GM18520 (cell line): ENCODE measurements around the gene CCDC88C.
"Not testable (repeated sequence)": the region's sequence is repeated elsewhere in the genome, so short reads cannot be mapped to it uniquely, and the experiment has no call there.

ENCODE experiments used
- ATAC-seq: cut with Tn5 transposase; IDR thresholded peaks from one replicate; pipeline ENCODE4 v1.9.1; 2021; ENCODE audit not compliant: unreplicated experiment

CCDC88C gene

DNA sequence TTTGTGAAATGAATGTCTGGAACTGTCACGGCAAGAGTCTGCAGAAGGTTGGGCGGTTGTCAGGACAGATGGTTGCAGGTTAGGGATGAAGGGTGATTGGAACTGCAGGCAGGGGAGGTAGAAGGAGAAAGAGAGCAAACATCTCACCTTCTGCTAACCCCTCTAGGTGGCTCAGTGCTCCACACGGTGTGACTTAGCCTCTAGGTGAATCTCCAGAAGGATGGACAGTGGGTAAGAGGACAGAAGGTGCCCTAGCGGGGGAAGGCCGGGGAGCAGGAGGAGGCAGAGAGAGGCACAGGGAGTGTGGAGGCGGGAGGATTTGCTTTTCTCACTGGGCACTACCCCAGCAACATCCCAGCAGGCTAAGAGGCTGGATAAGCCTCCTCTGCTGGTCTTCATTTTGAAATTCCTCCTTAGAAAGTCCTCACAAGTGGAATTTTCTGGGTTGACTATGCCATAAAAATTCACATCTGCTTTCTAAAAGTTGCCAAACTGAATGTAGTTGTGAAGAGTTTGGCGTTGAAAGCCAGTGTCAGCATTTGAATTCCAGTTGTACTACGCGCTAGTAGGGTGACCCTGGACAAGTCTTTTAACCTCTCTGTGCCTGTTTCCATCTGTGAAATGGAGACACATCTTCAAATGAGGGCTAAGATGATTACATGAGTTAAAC lies 162.5 kb downstream of the CCDC88C start:
- no peak for ATAC-seq

DNA sequence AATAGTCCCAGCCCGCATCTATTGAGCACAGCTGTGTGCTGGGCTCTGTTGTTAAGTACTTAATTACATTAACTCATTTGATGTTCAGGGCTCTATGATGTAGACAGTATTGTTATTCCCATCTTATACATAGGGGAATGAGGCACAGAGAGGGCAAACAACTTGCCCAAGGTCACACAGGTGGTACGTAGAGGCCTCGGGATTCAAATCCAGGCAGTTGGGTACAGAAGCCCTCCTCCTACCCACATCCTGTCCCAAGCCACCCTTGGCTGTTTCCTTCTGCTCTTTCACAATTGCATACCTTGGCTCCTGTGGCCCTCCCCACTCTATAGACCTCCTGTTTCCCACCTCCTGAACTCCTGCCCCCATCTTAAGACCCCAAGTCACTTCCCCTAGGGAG lies 163.2 kb downstream of the CCDC88C start:
- no peak for ATAC-seq

- no peak for ATAC-seq
Measured at GRCh38 chr14:91253795-91254323, 163.8 kb downstream of the CCDC88C start.

GRCh38 chr14:91252871-91253794 lies 164.5 kb downstream of the CCDC88C start:
- no peak for ATAC-seq

DNA sequence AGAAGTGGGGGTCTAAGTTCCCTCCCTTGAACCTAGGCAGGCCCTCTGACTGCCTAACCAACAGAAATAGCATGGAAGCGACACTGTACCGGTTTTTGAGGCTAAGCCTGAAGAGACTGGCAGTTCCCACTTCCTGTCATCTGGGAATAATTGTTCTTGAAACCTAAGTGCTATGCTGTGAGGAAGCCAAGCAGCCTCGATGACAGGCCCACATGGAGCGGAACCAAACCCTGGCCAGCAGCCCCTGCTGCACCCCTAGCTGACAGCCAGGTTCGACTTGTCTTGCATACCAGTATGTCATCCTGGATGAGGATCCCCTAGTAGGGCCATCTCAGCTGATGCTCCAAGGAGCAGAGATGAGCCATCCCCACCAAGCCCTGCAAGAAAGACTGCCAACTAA lies 166.7 kb downstream of the CCDC88C start:
- ATAC-seq: no peak

DNA sequence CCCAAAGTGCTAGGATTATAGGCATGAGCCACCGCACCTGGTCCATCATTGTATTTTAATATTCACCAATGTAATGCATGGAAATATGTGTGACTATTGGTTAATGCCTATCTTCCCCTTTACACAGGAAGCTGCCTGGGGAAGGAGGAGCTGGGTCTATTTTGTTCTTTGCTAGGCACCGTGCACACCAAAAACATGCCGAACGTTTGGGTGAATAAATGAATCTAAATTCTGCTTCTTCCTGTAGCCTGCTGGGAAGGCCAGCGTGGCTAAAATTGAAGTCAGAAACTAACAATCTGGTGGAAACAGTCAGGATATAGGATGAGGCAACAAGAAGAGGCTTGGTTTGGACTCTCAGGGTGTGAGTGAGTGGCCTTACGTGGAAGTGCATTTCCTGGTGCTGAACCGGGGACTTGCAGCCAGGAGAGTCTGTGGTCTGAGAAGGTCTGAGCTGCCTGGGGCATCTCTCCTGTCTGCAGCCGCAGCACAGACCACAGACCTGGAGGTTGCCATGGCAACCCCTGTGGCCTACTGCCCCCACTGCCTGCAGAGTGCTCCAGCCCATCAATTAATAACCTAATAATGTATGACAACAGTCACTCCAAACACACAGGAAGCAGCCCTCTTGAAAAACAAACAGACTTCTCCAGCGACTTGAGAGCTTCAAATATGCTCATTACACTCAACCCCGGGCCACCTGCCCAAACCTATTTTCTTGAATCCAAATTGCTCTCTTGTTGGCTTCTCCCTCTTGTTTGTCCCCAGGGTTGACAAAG lies 167.6 kb downstream of the CCDC88C start:
- ATAC-seq: peak; percentile 74

DNA sequence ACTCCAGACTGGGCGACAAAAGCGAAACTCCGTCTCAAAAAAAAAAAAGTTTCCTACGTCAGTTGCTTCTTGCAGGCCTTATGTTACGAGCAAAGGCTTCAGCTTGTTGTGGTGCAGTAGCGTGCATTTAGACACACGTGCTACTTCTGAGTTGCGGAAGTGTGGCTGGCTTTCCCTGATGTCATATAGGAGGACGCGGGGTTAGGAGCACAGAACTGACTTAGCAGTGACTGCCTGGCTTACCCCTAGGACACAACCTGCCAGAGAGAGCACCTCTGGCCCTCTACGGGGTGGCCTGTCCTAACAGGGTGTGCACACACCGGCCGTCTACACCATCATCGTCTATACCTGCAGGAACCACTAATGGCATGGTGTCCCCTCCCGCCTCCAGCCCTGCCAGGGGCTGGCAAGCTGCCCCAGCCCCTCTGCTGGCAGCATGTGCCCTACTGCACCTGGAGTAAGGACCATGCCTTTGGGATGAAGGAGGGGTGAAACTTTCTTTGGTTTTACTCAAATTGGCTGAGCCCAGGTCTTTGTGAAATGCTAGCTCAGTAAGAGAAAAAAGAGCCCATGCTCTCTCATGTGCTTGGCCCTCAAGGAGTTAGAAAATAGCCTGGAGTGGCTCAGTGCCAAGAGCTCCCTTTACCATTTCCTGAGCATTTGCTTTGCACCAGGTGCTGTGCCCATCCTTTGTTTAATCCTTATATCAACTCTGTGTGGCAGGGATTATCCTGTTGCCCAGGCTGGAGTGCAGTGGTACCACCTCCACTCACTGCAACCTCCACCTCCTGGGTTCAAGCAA lies 171.4 kb downstream of the CCDC88C start:
- ATAC-seq: no peak

- not testable (repeated sequence) for ATAC-seq
Measured at GRCh38 chr14:91245616-91246015, 172.0 kb downstream of the CCDC88C start.

- no peak for ATAC-seq
Measured at GRCh38 chr14:91245029-91245428, 172.6 kb downstream of the CCDC88C start.

GRCh38 chr14:91244501-91244901 lies 173.1 kb downstream of the CCDC88C start, which contains the start of gene GPR68:
Gene GPR68 (minus strand): TSS chr14:91244704. CDS start chr14:91235050, 9,654 bp downstream.
- ATAC-seq: no peak

- ATAC-seq: no peak
Measured at GRCh38 chr14:91243074-91243471, 174.5 kb downstream of the CCDC88C start.

- no peak for ATAC-seq
Measured at GRCh38 chr14:91242635-91243034, 175.0 kb downstream of the CCDC88C start.

DNA sequence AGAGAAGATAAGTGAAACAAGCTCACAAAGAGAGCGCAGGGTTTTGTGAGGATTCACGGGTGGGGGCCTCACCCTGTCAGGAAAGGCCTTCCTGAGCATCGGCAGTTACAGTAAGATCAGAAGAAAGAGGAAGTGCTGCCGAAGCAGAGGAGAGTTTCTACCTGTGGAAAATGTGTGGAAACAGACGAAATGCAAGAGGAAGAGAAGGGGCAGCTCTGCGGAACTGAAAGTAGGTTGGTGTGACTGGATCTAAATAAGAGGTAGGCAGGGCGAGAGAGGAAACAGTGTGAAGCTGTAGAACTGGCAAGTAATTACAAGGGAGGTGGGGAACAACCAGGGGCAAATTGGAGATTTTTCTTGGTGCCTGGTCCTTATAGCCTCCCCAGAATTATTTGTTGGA lies 175.8 kb downstream of the CCDC88C start:
- ATAC-seq: peak; percentile 61

GRCh38 chr14:91238661-91239060 lies 179.0 kb downstream of the CCDC88C start:
- ATAC-seq: no peak

DNA sequence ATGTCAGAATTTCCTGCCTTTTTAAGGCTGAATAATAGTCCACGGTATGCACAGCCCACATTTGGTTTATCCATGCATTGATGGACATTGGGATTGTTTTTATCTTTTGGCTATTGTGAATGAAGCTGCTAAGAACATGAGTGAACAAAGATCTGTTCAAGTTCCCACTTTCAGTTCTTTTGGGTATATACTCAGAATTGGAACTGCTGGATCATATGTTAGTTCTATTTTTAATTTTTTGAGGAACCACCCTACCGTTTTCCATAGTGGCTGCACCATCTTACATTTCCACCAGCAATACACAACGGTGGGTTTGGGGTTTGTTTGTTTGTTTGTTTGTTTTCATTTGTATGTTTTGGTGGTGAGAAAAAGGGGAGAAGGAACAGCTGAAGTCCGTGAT lies 179.5 kb downstream of the CCDC88C start:
- no peak for ATAC-seq

DNA sequence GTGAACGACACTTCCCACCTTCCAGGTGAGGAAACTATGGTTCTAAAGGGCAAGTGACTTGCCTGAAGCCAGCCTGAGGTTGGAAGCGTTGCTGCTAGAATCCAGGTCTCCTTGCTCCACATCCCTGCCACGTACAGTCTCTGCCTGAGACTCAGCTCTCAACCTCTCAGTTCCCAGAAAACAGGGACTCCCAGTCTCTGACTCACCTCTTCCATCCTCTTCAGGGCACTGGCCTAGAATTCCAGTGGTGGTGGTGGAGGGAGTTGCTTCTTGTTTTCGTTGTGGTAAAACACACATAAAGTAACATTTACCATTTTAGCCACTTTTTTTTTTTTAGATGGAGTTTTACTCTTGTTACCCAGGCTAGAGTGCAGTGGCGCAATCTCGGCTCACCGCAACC lies 180.4 kb downstream of the CCDC88C start:
- no peak for ATAC-seq

DNA sequence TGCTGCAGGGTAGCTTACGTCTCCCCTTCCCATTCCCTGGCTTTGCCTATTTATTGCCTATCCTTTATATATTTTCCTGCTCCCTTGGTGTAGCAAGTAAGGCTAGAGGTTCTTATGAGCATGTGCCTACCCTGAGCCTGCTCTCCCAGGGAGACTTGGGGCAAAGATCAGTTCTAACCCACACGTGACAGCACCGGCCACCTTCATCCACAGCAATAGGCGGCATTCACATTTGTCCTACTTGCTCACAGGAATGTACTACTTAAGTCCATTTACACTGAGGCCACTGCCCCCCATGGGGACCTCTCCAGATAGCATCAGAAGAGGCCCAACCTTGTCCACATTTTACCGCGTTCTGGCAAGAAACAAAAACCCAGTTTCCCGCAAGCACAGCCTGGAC lies 181.8 kb downstream of the CCDC88C start:
- ATAC-seq: no peak

DNA sequence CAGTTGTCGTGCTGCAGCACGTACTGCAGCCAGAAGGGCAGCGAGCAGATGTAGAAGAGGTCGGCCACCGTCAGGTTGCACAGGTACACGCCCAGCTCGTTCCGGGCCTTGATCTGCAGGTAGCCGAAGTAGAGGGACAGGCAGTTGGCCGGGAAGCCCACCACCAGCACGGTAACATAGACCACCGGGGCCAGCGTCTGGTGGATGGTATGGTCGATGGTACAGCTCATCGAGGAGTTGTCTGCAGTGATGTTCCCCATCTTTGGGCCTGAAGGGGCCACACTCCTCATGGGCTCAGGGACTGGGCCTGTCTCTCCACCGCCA lies 182.9 kb downstream of the CCDC88C start:
- no peak for ATAC-seq

DNA sequence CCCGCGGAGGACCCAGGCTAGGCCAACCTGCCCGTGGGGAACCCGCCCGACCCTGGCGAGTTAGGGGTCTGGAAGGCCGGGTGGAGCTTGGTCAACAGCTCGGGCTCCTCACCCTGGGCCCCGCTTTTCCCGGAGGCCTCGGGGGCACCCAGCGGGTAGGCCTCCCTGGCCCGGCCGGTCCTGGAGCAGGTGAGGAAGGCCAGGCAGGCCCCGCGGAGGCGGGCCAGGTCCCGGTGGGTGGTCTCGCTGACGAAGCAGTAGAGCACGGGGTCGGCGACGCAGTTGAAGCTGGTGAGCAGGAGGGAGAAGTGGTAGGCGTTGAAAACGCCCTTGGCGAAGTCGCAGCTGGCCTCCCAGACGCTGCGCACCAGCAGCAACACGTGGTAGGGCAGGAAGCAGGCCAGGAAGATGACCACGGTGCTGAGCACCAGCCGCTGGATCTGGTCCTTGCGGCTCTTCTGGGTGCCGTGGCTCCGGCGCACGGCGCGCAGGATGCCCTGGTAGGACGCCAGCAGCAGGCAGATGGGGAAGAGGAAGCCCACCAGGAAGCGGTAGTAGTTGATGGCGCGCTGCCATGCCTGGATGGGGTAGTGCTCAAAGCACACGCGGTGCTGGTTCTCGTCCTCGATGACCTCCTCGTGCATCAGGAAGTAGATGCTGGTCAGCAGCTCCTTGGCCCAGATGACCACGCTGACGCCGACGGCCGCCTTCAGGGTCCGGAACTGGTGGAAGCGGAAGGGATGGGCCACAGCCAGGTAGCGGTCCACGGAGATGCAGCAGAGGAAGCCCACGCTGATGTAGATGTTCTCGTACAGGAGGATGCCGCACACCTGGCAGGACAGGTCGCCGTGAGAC lies 183.5 kb downstream of the CCDC88C start:
- no peak for ATAC-seq

GRCh38 chr14:91232603-91233002 lies 185.0 kb downstream of the CCDC88C start:
- ATAC-seq: no peak
